Measurements from ENCODE around the gene MZF1. TPM values are rescaled to one million over a fixed set of nuclear protein-coding genes. Genes with fewer than 3 reads are reported as not detected.

Gene MZF1
- total RNA-seq, 4 donors from 2014 or later = 6.8 to 21.5 (median 15.1) TPM

GRCh38 chr19:58549664-58550361 lies 23.3 kb downstream of the MZF1 start:
- peaks cover 26 to 40% of the 10 kb centered on the region in 2 donors for H3K4me1 ChIP-seq
- ATAC-seq (no peak), DNase-seq (no peak)
- in situ Hi-C loops (cut with MboI; ENCODE audit: low sequenced_read_pairs in 4 of 4) (no loop called here), intact Hi-C loops (cut with DNase I; ENCODE audit: low total_unique reads) (no loop called here)
- H3K27me3 ChIP-seq = no peaks in the 10 kb centered on the region
- H3K36me3 ChIP-seq = peaks cover 3 to 68% of the 10 kb centered on the region in 2 donors
- H3K9me3 ChIP-seq = no peaks in the 10 kb centered on the region
- H3K27ac ChIP-seq = no peak overlapping the region
- TF ChIP-seq, protein P1, sequence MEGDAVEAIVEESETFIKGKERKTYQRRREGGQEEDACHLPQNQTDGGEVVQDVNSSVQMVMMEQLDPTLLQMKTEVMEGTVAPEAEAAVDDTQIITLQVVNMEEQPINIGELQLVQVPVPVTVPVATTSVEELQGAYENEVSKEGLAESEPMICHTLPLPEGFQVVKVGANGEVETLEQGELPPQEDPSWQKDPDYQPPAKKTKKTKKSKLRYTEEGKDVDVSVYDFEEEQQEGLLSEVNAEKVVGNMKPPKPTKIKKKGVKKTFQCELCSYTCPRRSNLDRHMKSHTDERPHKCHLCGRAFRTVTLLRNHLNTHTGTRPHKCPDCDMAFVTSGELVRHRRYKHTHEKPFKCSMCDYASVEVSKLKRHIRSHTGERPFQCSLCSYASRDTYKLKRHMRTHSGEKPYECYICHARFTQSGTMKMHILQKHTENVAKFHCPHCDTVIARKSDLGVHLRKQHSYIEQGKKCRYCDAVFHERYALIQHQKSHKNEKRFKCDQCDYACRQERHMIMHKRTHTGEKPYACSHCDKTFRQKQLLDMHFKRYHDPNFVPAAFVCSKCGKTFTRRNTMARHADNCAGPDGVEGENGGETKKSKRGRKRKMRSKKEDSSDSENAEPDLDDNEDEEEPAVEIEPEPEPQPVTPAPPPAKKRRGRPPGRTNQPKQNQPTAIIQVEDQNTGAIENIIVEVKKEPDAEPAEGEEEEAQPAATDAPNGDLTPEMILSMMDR (IDR thresholded peaks at IDR 0.05 in 4 of 5, conservative IDR thresholded peaks at IDR 0.05 in 1 of 5) = no peak
- no peak for TF ChIP-seq POLR2A (IDR thresholded peaks at IDR 0.05)
- H3K4me3 ChIP-seq = no peak overlapping the region

GRCh38 chr19:58548859-58549663 lies 24.1 kb downstream of the MZF1 start:
- DNase-seq (no peak), ATAC-seq (no peak)
- TF ChIP-seq, protein P1 (IDR thresholded peaks at IDR 0.05 in 4 of 5, conservative IDR thresholded peaks at IDR 0.05 in 1 of 5) = no peak
- TF ChIP-seq POLR2A (IDR thresholded peaks at IDR 0.05) = no peak
- Histone ChIP-seq H3K9me3 (no peaks in the 10 kb centered on the region), H3K4me3 (no peak overlapping the region), H3K36me3 (peaks cover 3 to 68% of the 10 kb centered on the region in 2 donors), H3K4me1 (peaks cover 24 to 37% of the 10 kb centered on the region in 2 donors), H3K27ac (no peak overlapping the region), H3K27me3 (no peaks in the 10 kb centered on the region)
- in situ Hi-C loops (cut with MboI; ENCODE audit: low sequenced_read_pairs in 4 of 4) (no loop called here), intact Hi-C loops (cut with DNase I; ENCODE audit: low total_unique reads) (no loop called here)

DNA sequence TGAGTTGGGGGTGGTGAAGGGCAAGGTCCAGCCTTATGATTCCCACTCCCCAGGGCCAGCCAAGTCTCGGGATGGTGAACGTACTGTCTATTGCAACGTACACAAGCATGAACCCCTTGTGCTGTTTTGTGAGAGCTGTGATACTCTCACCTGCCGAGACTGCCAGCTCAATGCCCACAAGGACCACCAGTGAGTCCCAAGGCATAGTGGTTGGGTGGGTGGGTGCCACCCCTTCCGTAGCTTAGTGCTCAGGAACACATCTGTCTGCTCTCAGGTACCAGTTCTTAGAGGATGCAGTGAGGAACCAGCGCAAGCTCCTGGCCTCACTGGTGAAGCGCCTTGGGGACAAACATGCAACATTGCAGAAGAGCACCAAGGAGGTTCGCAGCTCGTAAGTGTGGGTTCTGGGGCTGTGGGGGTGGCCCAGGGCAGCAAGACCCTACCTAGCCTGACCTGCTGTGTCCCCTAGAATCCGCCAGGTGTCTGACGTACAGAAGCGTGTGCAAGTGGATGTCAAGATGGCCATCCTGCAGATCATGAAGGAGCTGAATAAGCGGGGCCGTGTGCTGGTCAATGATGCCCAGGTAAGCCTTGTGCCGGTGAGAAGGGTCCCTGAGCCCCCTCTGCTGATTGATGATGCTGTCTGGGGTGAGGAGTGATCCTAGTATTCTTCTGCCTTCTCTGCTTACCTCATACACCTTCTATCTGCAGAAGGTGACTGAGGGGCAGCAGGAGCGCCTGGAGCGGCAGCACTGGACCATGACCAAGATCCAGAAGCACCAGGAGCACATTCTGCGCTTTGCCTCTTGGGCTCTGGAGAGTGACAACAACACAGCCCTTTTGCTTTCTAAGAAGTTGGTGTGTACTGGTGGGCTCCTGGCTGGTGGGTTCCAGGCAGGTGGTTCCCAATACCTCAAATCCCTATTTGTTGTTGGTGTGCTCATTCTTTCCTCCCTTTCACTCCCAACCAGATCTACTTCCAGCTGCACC lies 25.5 kb downstream of the MZF1 start:
- Histone ChIP-seq H3K4me1 (peaks cover 21 to 26% of the 10 kb centered on the region in 2 donors), H3K27me3 (no peaks in the 10 kb centered on the region), H3K4me3 (no peak overlapping the region), H3K27ac (no peak overlapping the region), H3K36me3 (peaks cover 3 to 65% of the 10 kb centered on the region in 2 donors), H3K9me3 (no peaks in the 10 kb centered on the region)
- TF ChIP-seq POLR2A (IDR thresholded peaks at IDR 0.05) = no peak
- TF ChIP-seq, protein P1 (IDR thresholded peaks at IDR 0.05 in 4 of 5, conservative IDR thresholded peaks at IDR 0.05 in 1 of 5) = no peak
- ATAC-seq = no peak
- DNase-seq = no peak
- in situ Hi-C loops (cut with MboI; ENCODE audit: low sequenced_read_pairs in 4 of 4) = no loop called here
- intact Hi-C loops (cut with DNase I; ENCODE audit: low total_unique reads) = no loop called here

DNA sequence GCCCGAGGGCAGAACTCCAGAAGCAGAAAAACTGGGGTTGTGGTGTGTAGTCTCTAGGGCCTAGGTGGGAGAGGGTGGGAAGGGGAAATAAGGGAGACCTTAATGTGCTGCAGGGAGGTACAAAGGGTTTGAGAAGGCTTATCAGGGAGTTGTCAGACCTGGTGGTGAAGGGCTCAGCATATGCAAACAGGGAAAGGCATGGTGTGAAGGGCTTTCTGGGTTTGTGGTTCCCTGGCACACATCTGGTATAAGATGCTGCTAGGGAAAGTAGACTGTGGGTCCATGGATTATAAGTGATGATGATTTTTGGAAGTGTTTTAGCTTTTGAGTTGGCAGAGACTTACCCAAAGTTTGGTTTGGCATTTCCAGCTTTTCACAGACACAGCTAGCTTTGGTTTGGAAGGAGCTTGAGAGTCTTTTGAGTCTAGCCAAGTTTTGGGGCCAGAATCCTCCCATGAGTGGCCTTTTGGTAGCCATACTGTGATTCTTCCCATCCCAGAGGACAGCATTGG lies 27.1 kb downstream of the MZF1 start:
- Histone ChIP-seq H3K27ac (peak overlapping the region; percentile 63 to 97 (median 93)), H3K4me3 (peak overlapping the region; percentile 75 to 94 (median 88)), H3K4me1 (peaks cover 21 to 26% of the 10 kb centered on the region in 2 donors), H3K36me3 (peaks cover 3 to 51% of the 10 kb centered on the region in 2 donors), H3K27me3 (no peaks in the 10 kb centered on the region), H3K9me3 (no peaks in the 10 kb centered on the region)
- in situ Hi-C loops (cut with MboI; ENCODE audit: low sequenced_read_pairs in 4 of 4) (no loop called here), intact Hi-C loops (cut with DNase I; ENCODE audit: low total_unique reads) (no loop called here)
- ATAC-seq = no peak
- TF ChIP-seq, protein P1 (IDR thresholded peaks at IDR 0.05 in 4 of 5, conservative IDR thresholded peaks at IDR 0.05 in 1 of 5) = no peak
- no peak for TF ChIP-seq POLR2A (IDR thresholded peaks at IDR 0.05)
- no peak for DNase-seq

Measured in gastrocnemius medialis (tissue), 4 donors.